Measurements from ENCODE around the gene CHRNA7.

Gene CHRNA7

DNA sequence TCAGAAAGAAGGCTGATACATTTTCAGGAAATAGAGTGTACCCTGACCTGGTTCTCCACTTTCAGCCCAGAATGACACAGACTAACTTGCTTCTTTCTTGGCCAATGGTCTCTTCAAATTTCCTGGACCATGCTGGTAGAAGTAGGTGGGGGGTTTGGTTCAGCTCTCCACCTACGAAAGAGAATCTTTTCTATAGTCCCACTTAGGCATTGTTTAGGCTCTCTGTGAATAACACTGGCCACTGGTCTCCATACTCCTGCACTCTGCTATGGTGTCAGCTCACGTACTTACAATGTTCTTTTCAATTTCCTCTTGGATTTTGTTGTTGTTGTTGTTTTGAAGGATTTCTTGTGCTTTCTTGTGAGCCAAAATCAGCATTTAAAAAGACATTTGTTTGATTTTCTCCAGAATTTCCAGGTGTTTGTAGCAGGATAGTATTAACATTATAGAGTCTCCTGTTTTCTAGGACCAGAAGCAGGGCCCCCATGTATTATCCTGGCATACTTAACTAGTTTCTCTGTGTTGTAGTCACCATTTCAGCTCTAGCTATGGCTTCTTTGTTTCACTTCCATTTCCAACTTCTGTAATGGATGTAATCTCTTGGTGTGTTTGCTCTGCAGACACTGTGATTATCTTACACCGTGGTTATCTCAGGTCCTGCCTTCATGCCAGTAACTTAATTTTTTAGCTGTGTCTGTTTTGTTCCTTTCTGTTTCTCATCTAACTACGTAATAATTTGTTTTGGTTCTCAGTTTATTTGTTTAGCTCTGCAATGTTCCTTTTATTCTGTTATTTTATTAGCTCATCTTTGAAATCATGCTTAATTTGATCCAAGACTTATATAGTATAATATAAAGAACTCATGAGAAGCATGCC, 61.4 kb downstream of the CHRNA7 start:
- Histone ChIP-seq H3K4me1 (ENCODE audit: insufficient read depth, low read length) (peaks cover 18% of the 10 kb centered on the region), H3K9ac (ENCODE audit: low read depth, low read length) (peak overlapping the region; percentile 44; the same call in 1 of the 2 replicates), H3K36me3 (ENCODE audit: insufficient read depth, low read depth, low read length) (no peaks in the 10 kb centered on the region), H3K9me3 (ENCODE audit: insufficient read depth, low read depth, low read length) (peaks cover 4% of the 10 kb centered on the region; the same call in 1 of the 2 replicates), H3K27me3 (ENCODE audit: insufficient read depth, low read length) (no peaks in the 10 kb centered on the region), H3K4me3 (ENCODE audit: low read length) (peak overlapping the region; percentile 30), H3K27ac (ENCODE audit: low read length) (peak overlapping the region; percentile 45)

DNA sequence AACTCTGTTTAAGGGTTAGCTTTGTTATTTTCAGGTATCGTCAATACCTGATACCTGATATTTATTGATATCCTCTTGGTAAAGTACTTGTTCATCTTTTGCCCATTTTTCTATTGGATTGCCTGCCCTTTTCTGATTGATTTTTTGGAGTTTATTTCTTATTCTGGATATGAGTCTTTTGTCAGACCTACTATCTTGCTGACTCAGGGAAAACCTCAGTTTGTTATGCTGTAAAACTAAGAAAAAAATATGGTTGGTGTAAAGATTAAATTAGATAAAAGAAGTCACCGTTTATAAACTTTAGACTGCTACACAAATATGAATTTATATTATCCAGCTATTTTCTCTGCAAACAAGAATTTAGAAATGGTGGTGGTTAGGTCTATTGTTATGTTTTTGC, 65.9 kb downstream of the CHRNA7 start:
- H3K4me3 ChIP-seq (ENCODE audit: low read length): no peak overlapping the region
- no peaks in the 10 kb centered on the region for H3K36me3 ChIP-seq (ENCODE audit: insufficient read depth, low read depth, low read length)
- H3K27ac ChIP-seq (ENCODE audit: low read length): no peak overlapping the region
- H3K4me1 ChIP-seq (ENCODE audit: insufficient read depth, low read length): peaks cover 13% of the 10 kb centered on the region
- H3K9me3 ChIP-seq (ENCODE audit: insufficient read depth, low read depth, low read length): no peaks in the 10 kb centered on the region
- H3K9ac ChIP-seq (ENCODE audit: low read depth, low read length): peak overlapping the region; percentile 12; the same call in 1 of the 2 replicates
- H3K27me3 ChIP-seq (ENCODE audit: insufficient read depth, low read length): no peaks in the 10 kb centered on the region

- Histone ChIP-seq H3K4me3 (ENCODE audit: low read length) (no peak overlapping the region), H3K27ac (ENCODE audit: low read length) (no peak overlapping the region), H3K27me3 (ENCODE audit: insufficient read depth, low read length) (no peaks in the 10 kb centered on the region), H3K4me1 (ENCODE audit: insufficient read depth, low read length) (peaks cover 5% of the 10 kb centered on the region), H3K9ac (ENCODE audit: low read depth, low read length) (peak overlapping the region; percentile 12; the same call in 1 of the 2 replicates), H3K36me3 (ENCODE audit: insufficient read depth, low read depth, low read length) (no peaks in the 10 kb centered on the region), H3K9me3 (ENCODE audit: insufficient read depth, low read depth, low read length) (no peaks in the 10 kb centered on the region)
Observed at GRCh38 chr15:32096916-32097617, 66.8 kb downstream of the CHRNA7 start.

DNA sequence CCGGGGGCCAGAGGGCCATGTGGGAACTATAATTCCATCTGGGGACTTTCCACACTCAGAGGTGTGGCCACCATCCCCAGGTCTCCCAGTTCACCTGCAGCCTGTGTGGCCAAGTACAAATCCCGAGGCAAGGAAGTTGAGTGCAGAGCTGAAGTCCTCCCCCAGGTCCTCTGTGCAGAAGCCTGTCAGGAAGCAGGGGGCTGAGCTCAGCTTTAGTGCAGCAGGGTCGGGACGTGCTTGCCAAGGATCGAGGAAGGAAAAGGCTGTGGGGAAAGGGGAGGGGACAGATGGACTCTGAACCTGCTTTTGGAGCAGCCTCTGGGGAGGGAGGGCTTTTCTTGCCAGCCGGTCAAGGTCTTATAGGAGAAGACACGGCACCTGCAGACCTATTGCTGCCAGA, 67.7 kb downstream of the CHRNA7 start:
- Histone ChIP-seq H3K4me1 (ENCODE audit: insufficient read depth, low read length) (peaks cover 4% of the 10 kb centered on the region; the same call in 1 of the 2 replicates), H3K27ac (ENCODE audit: low read length) (no peak overlapping the region), H3K27me3 (ENCODE audit: insufficient read depth, low read length) (no peaks in the 10 kb centered on the region), H3K9ac (ENCODE audit: low read depth, low read length) (no peak overlapping the region), H3K36me3 (ENCODE audit: insufficient read depth, low read depth, low read length) (no peaks in the 10 kb centered on the region), H3K9me3 (ENCODE audit: insufficient read depth, low read depth, low read length) (no peaks in the 10 kb centered on the region), H3K4me3 (ENCODE audit: low read length) (no peak overlapping the region)

DNA sequence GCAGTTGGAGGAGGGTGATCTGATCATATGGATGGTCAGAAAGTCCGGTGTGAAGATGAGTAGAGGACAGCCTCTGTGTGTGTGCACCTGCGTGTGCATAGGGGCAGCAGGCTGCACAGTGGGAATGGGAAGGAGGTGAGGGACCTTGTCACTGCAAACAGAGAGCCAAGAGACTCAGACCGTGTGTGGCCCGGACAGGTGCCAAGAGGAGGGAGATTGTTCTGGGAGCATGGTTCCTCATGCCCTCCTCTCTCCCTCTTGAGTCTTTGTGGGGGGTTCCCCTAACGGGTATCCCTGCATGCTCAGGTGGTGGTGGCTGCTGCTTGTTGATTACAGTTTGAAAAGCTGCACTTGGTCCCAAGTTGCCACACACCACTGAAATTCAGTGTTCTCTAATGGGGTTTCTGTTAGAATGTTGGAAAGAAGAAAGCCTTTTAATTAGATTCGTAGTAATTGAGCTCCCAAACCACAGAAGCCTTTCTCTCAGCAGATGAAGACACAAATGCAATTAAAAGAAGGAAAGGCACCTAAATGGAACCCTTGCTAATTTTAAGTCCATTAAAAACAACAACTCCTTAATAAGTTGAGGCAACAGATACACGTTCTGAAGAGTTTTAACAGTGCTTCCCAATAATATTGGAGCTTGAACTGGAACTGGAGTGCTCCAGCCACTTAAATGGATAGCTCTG, 68.9 kb downstream of the CHRNA7 start:
- Histone ChIP-seq H3K4me3 (ENCODE audit: low read length) (no peak overlapping the region), H3K27me3 (ENCODE audit: insufficient read depth, low read length) (no peaks in the 10 kb centered on the region), H3K27ac (ENCODE audit: low read length) (no peak overlapping the region), H3K36me3 (ENCODE audit: insufficient read depth, low read depth, low read length) (no peaks in the 10 kb centered on the region), H3K9ac (ENCODE audit: low read depth, low read length) (no peak overlapping the region), H3K4me1 (ENCODE audit: insufficient read depth, low read length) (peaks cover 4% of the 10 kb centered on the region; the same call in 1 of the 2 replicates), H3K9me3 (ENCODE audit: insufficient read depth, low read depth, low read length) (no peaks in the 10 kb centered on the region)

- Histone ChIP-seq H3K4me1 (ENCODE audit: insufficient read depth, low read length) (peaks cover 4% of the 10 kb centered on the region; the same call in 1 of the 2 replicates), H3K4me3 (ENCODE audit: low read length) (no peak overlapping the region), H3K27ac (ENCODE audit: low read length) (no peak overlapping the region), H3K9ac (ENCODE audit: low read depth, low read length) (no peak overlapping the region), H3K36me3 (ENCODE audit: insufficient read depth, low read depth, low read length) (no peaks in the 10 kb centered on the region), H3K9me3 (ENCODE audit: insufficient read depth, low read depth, low read length) (no peaks in the 10 kb centered on the region), H3K27me3 (ENCODE audit: insufficient read depth, low read length) (no peaks in the 10 kb centered on the region)
Observed at GRCh38 chr15:32099956-32100684, 69.8 kb downstream of the CHRNA7 start.

DNA sequence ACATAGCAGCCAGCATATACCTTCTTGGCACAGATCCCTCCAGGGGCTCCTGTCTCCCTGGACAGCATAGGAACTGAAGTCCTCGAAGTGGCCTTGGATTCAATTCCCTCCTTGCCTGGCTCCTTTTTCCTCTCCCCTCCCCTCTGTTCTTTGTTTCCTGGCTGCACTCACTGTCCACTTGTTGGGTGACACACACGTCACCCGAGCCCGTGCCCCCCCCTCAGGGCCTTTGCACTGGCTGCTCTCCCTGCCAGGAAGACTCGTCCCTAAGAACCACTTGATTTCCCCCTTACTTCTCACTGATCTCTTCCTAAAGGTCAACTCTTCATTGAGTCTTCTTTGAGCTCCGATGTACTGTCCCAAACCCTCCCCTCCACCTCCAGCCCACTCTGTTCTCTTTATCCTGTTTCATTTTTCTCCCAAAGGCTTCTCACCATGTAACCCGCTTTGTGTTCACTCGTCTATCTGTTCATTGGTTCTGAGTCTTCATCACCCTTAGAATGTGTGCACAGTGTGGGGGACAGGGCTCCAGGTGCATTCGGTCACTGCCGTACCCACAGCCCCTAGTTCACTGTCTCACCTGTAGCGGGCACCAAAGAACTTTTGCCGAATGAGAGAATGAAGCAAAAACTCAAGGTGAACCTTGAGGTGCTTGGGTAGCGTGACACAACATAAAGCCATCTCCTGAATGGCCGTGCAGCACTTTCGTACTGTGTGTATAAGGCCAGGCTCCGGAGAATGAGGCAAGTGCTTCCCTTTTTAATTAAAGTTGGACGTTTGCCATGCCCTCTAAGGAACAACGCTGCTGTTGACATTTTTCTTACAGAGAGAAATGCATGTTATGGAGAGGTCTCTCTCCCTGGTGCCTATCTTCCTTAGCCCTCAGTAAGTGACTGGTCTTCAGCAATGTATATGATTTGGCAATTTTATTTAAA, 74.0 kb downstream of the CHRNA7 start:
- Histone ChIP-seq H3K4me1 (ENCODE audit: insufficient read depth, low read length) (peaks cover 8% of the 10 kb centered on the region; the same call in 1 of the 2 replicates), H3K36me3 (ENCODE audit: insufficient read depth, low read depth, low read length) (no peaks in the 10 kb centered on the region), H3K27me3 (ENCODE audit: insufficient read depth, low read length) (no peaks in the 10 kb centered on the region), H3K27ac (ENCODE audit: low read length) (no peak overlapping the region), H3K4me3 (ENCODE audit: low read length) (no peak overlapping the region), H3K9me3 (ENCODE audit: insufficient read depth, low read depth, low read length) (no peaks in the 10 kb centered on the region), H3K9ac (ENCODE audit: low read depth, low read length) (no peak overlapping the region)

DNA sequence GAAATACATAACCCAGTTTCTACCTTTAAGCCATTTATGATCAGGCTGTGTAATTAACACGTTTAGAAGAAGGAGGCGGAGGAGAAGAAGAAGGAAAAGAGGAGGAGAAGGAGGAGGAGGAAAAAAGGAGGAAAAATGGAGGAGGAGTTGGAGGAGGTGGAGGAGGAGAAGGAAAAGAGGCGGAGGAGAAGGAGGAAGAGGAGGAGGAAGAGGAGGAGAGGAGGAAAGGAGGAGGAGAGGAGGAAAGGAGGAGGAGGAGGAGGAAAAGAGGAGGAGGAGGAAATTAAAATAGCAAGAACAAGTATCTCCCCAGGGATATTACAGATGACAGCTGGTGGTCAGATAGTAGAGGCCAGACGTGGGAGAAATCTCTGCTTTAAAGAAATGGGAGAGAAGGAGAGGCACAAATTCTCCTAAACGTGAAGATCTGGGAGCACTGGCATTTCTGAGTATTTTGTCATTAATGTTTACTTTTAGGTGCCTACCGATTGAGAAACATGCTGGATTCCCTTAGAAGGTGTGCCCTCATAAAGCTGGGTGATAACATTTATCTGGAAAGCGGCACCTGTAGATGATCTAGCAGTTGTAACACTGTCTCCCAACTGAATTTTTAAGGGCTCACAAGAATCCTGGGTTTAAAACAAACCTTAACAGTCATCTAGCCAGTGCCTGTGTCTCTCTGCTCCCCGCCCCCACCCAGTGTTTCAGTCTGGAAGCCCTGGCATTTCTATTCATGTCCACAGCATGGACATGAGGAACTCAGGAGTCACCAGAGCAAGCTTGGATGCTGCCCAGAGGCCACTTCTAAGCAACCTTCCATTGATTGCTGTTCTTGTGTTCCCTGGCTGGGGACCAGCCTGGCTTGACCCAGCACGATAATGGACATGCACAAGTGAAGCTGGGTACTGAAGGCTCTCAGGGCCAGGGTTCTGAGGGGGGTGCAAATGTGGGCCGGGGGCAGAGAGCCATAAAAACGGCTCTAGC, 75.2 kb downstream of the CHRNA7 start:
- no peaks in the 10 kb centered on the region for H3K36me3 ChIP-seq (ENCODE audit: insufficient read depth, low read depth, low read length)
- H3K9ac ChIP-seq (ENCODE audit: low read depth, low read length): no peak overlapping the region
- H3K9me3 ChIP-seq (ENCODE audit: insufficient read depth, low read depth, low read length): no peaks in the 10 kb centered on the region
- H3K4me1 ChIP-seq (ENCODE audit: insufficient read depth, low read length): peaks cover 8% of the 10 kb centered on the region; the same call in 1 of the 2 replicates
- no peak overlapping the region for H3K27ac ChIP-seq (ENCODE audit: low read length)
- H3K27me3 ChIP-seq (ENCODE audit: insufficient read depth, low read length): no peaks in the 10 kb centered on the region
- H3K4me3 ChIP-seq (ENCODE audit: low read length): no peak overlapping the region

DNA sequence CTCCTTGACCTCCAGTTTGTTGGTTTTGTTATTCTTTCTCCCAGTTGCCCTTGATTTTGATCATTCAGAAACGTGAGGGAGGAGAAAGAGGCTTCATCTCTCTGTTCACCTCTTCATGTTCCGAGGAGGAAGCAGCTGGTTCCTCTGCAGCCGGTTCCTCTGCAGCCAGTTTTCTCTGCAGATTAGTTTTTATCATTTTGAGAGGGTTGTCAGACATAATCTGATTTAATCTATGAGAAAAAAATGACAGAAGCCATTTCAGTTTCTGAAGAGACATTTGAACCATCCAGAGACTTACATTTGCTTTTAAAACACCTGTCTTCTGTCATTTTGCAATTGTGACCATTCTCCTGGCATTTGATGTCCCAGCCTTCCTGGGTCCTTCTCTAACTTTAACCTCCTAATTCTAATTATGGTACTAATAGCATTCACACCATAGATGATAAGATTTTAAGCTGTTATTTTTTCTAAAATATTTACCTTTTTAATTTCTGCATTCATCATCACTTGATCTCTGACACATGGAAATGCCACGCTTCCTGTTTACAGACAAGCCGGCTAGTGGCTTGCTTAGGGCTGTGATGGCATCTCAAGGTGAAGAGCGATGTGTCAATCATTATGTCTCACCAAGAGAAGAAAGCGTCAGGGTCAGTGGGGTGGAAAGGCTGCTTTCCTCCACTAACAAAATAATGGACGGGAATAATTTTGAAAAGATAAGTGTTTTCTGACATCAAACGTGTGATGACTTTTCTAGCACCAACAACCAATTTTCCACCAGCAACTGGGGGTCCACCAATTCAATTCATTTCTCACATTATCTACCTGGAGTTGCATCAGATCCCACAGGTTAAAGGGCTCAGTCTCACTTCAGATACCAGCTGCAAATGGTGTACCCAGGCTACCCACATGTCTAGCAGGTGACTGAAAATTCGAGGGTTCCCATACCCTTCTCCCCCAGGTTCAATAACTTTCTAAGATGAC, 76.4 kb downstream of the CHRNA7 start:
- Histone ChIP-seq H3K27me3 (ENCODE audit: insufficient read depth, low read length) (no peaks in the 10 kb centered on the region), H3K27ac (ENCODE audit: low read length) (no peak overlapping the region), H3K4me1 (ENCODE audit: insufficient read depth, low read length) (peaks cover 8% of the 10 kb centered on the region; the same call in 1 of the 2 replicates), H3K36me3 (ENCODE audit: insufficient read depth, low read depth, low read length) (no peaks in the 10 kb centered on the region), H3K9ac (ENCODE audit: low read depth, low read length) (no peak overlapping the region), H3K9me3 (ENCODE audit: insufficient read depth, low read depth, low read length) (no peaks in the 10 kb centered on the region), H3K4me3 (ENCODE audit: low read length) (no peak overlapping the region)
